ENCODE data around the gene ADAM17. TPM values are rescaled to one million over a fixed set of nuclear protein-coding genes. Genes with fewer than 3 reads are reported as not detected.

The ADAM17 gene
- total and polyA plus RNA-seq, 2 of the 13 experiments (the other 11 are each of a cell fraction or from before 2014, with no cell fraction given), result 6.5 to 33.4 TPM

DNA sequence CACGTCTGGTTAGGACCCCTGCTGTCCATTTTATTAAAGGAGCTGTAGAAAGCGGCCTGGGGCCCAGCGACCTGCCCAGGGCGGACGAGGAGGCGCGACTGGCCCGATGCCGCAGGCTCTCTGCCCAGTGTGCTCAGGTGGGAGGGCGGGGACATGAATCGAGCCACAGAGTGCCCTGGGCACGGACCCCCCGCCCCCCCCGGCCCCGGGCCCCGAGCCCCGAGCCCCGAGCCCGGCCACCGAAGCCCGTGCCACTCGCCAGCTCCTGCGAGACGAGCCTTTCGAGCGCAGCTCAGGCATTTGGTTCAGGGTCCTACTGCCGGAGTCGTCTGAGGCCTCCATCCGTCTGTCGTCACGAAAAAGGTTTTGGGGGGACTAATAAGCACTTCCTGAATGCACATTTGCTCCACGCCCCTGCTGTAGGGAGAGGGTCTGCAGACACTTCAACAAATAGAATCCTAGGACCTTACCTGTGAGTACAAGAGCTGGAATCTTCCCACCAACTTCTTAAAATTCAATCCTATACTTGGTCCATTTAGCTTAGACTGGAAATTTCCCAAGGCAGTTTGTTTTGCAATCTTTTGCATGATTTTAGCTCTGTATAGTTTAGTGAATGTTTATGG lies 602 bp upstream of the ADAM17 start (continued):
- TF ChIP-seq, protein P1, sequence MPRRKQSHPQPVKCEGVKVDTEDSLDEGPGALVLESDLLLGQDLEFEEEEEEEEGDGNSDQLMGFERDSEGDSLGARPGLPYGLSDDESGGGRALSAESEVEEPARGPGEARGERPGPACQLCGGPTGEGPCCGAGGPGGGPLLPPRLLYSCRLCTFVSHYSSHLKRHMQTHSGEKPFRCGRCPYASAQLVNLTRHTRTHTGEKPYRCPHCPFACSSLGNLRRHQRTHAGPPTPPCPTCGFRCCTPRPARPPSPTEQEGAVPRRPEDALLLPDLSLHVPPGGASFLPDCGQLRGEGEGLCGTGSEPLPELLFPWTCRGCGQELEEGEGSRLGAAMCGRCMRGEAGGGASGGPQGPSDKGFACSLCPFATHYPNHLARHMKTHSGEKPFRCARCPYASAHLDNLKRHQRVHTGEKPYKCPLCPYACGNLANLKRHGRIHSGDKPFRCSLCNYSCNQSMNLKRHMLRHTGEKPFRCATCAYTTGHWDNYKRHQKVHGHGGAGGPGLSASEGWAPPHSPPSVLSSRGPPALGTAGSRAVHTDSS (CRISPR knock-in tag; conservative IDR thresholded peaks at IDR 0.05), result no peak
- TF ChIP-seq EEA1 (CRISPR knock-in tag; IDR thresholded peaks at IDR 0.05; ENCODE audit: borderline replicate concordance) (peak; percentile 34; the same call in 1 of the 2 replicates), KDM6A (CRISPR knock-in tag; IDR thresholded peaks at IDR 0.05; ENCODE audit: low read depth) (peak; percentile 24; the same call in 1 of the 2 replicates), HNRNPK (IDR thresholded peaks at IDR 0.05; ENCODE audit: low read depth, low read length, poor library complexity, severe bottlenecking) (peak; percentile 4), ZNF552 (CRISPR knock-in tag; IDR thresholded peaks at IDR 0.05; ENCODE audit: borderline replicate concordance) (0 out of 2 replicates have a peak, but pooled peaks have one; percentile 77), STAG1 (CRISPR knock-in tag; IDR thresholded peaks at IDR 0.05) (peak; percentile 9; the same call in 1 of the 2 replicates), ASH2L (IDR thresholded peaks at IDR 0.05; ENCODE audit: insufficient read length, low read depth, low read length) (peak; percentile 14), MTA3 (CRISPR knock-in tag; IDR thresholded peaks at IDR 0.05) (no peak), KDM2A (CRISPR knock-in tag; IDR thresholded peaks at IDR 0.05; ENCODE audit: borderline replicate concordance, low read depth) (peak; percentile 10), BCL6 (CRISPR knock-in tag; IDR thresholded peaks at IDR 0.05) (peak; percentile 2; the same call in 1 of the 2 replicates), ZC3H4 (CRISPR knock-in tag; IDR thresholded peaks at IDR 0.05; ENCODE audit: borderline replicate concordance) (peak; percentile 70; the same call in 1 of the 2 replicates), CENPBD1 (CRISPR knock-in tag; IDR thresholded peaks at IDR 0.05; ENCODE audit: borderline replicate concordance, low read depth) (0 out of 2 replicates have a peak, but pooled peaks have one; percentile 53), ZNF775 (CRISPR knock-in tag; IDR thresholded peaks at IDR 0.05; ENCODE audit: borderline replicate concordance) (no peak), CC2D1A (CRISPR knock-in tag; IDR thresholded peaks at IDR 0.05) (0 out of 2 replicates have a peak, but pooled peaks have one; percentile 6), HOXA5 (CRISPR knock-in tag; IDR thresholded peaks at IDR 0.05) (0 out of 2 replicates have a peak, but pooled peaks have one; percentile 14), LCORL (IDR thresholded peaks at IDR 0.05) (no peak), LCORL (CRISPR knock-in tag; IDR thresholded peaks at IDR 0.05) (peak; percentile 9), ZNF83 (CRISPR knock-in tag; IDR thresholded peaks at IDR 0.05; ENCODE audit: borderline replicate concordance) (no peak), ZNF430 (CRISPR knock-in tag; IDR thresholded peaks at IDR 0.05) (0 out of 2 replicates have a peak, but pooled peaks have one; percentile 7), HNF1B (CRISPR knock-in tag; IDR thresholded peaks at IDR 0.05) (0 out of 2 replicates have a peak, but pooled peaks have one; percentile 2)
- TF ChIP-seq, protein P2, sequence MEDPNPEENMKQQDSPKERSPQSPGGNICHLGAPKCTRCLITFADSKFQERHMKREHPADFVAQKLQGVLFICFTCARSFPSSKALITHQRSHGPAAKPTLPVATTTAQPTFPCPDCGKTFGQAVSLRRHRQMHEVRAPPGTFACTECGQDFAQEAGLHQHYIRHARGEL (CRISPR knock-in tag; IDR thresholded peaks at IDR 0.05), result 0 out of 2 replicates have a peak, but pooled peaks have one; percentile 46
- TF ChIP-seq, protein P3, sequence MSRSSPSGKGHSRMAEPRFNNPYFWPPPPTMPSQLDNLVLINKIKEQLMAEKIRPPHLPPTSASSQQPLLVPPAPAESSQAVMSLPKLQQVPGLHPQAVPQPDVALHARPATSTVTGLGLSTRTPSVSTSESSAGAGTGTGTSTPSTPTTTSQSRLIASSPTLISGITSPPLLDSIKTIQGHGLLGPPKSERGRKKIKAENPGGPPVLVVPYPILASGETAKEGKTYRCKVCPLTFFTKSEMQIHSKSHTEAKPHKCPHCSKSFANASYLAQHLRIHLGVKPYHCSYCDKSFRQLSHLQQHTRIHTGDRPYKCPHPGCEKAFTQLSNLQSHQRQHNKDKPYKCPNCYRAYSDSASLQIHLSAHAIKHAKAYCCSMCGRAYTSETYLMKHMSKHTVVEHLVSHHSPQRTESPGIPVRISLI (CRISPR knock-in tag; IDR thresholded peaks at IDR 0.05; ENCODE audit: borderline replicate concordance), result 0 out of 2 replicates have a peak, but pooled peaks have one; percentile 2
- TF ChIP-seq, protein P4, sequence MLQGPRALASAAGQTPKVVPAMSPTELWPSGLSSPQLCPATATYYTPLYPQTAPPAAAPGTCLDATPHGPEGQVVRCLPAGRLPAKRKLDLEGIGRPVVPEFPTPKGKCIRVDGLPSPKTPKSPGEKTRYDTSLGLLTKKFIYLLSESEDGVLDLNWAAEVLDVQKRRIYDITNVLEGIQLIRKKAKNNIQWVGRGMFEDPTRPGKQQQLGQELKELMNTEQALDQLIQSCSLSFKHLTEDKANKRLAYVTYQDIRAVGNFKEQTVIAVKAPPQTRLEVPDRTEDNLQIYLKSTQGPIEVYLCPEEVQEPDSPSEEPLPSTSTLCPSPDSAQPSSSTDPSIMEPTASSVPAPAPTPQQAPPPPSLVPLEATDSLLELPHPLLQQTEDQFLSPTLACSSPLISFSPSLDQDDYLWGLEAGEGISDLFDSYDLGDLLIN (CRISPR knock-in tag; IDR thresholded peaks at IDR 0.05; ENCODE audit: borderline replicate concordance), result 0 out of 2 replicates have a peak, but pooled peaks have one; percentile 40
